ENCODE measurements around the gene MFSD12.
A peak's percentile ranks its signal among the peaks of the same experiment; 100 is the strongest.

Gene MFSD12

GRCh38 chr19:3573162-3573857 is 15.9 kb upstream of the MFSD12 start (continued):
- TF ChIP-seq MEIS1 (CRISPR knock-in tag; IDR thresholded peaks at IDR 0.05; ENCODE audit: borderline replicate concordance) (no peak), SETDB1 (IDR thresholded peaks at IDR 0.05; ENCODE audit: insufficient read length, low read length) (no peak), ZNF658 (tag by site-specific recombination; IDR thresholded peaks at IDR 0.05) (no peak), ZBTB8A (tag by site-specific recombination; IDR thresholded peaks at IDR 0.05) (peak; percentile 83), ZNF433 (tag by site-specific recombination; IDR thresholded peaks at IDR 0.05; ENCODE audit: low read depth) (no peak), ZNF23 (tag by site-specific recombination; IDR thresholded peaks at IDR 0.05; ENCODE audit: borderline replicate concordance) (no peak), ZNF184 (tag by site-specific recombination; IDR thresholded peaks at IDR 0.05) (no peak), GLIS1 (tag by site-specific recombination; IDR thresholded peaks at IDR 0.05) (peak; percentile 21; the same call in 1 of the 2 replicates), ZNF561 (tag by site-specific recombination; IDR thresholded peaks at IDR 0.05; ENCODE audit: borderline replicate concordance) (no peak), ZNF792 (tag by site-specific recombination; IDR thresholded peaks at IDR 0.05) (0 out of 2 replicates have a peak, but pooled peaks have one; percentile 24), ZNF791 (tag by site-specific recombination; IDR thresholded peaks at IDR 0.05) (no peak), ZEB2 (tag by site-specific recombination; IDR thresholded peaks at IDR 0.05) (peak; percentile 49), ZNF366 (tag by site-specific recombination; conservative IDR thresholded peaks at IDR 0.05) (no peak), ZNF610 (tag by site-specific recombination; IDR thresholded peaks at IDR 0.05; ENCODE audit: borderline replicate concordance) (no peak), ZNF354C (tag by site-specific recombination; IDR thresholded peaks at IDR 0.05; ENCODE audit: borderline replicate concordance, low read depth) (no peak), ZNF169 (tag by site-specific recombination; IDR thresholded peaks at IDR 0.05) (peak; percentile 57; the same call in 1 of the 2 replicates), ZNF175 (tag by site-specific recombination; IDR thresholded peaks at IDR 0.05) (no peak), ATF2 (tag by site-specific recombination; IDR thresholded peaks at IDR 0.05; ENCODE audit: low read depth) (no peak), RBAK (tag by site-specific recombination; IDR thresholded peaks at IDR 0.05) (no peak), ZNF138 (tag by site-specific recombination; IDR thresholded peaks at IDR 0.05; ENCODE audit: borderline replicate concordance) (no peak), KLF10 (tag by site-specific recombination; IDR thresholded peaks at IDR 0.05) (no peak; the same call in 1 of the 2 replicates), ZNF544 (tag by site-specific recombination; IDR thresholded peaks at IDR 0.05) (no peak), ZFP3 (tag by site-specific recombination; IDR thresholded peaks at IDR 0.05; ENCODE audit: low read depth) (no peak), PRDM10 (tag by site-specific recombination; IDR thresholded peaks at IDR 0.05) (no peak), ZNF37A (tag by site-specific recombination; IDR thresholded peaks at IDR 0.05) (no peak), ZBTB48 (tag by site-specific recombination; IDR thresholded peaks at IDR 0.05) (0 out of 2 replicates have a peak, but pooled peaks have one; percentile 34)
- TF ChIP-seq, protein P1, sequence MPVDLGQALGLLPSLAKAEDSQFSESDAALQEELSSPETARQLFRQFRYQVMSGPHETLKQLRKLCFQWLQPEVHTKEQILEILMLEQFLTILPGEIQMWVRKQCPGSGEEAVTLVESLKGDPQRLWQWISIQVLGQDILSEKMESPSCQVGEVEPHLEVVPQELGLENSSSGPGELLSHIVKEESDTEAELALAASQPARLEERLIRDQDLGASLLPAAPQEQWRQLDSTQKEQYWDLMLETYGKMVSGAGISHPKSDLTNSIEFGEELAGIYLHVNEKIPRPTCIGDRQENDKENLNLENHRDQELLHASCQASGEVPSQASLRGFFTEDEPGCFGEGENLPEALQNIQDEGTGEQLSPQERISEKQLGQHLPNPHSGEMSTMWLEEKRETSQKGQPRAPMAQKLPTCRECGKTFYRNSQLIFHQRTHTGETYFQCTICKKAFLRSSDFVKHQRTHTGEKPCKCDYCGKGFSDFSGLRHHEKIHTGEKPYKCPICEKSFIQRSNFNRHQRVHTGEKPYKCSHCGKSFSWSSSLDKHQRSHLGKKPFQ (tag by site-specific recombination; IDR thresholded peaks at IDR 0.05), result peak; percentile 22; the same call in 1 of the 2 replicates
- TF ChIP-seq, protein P2, sequence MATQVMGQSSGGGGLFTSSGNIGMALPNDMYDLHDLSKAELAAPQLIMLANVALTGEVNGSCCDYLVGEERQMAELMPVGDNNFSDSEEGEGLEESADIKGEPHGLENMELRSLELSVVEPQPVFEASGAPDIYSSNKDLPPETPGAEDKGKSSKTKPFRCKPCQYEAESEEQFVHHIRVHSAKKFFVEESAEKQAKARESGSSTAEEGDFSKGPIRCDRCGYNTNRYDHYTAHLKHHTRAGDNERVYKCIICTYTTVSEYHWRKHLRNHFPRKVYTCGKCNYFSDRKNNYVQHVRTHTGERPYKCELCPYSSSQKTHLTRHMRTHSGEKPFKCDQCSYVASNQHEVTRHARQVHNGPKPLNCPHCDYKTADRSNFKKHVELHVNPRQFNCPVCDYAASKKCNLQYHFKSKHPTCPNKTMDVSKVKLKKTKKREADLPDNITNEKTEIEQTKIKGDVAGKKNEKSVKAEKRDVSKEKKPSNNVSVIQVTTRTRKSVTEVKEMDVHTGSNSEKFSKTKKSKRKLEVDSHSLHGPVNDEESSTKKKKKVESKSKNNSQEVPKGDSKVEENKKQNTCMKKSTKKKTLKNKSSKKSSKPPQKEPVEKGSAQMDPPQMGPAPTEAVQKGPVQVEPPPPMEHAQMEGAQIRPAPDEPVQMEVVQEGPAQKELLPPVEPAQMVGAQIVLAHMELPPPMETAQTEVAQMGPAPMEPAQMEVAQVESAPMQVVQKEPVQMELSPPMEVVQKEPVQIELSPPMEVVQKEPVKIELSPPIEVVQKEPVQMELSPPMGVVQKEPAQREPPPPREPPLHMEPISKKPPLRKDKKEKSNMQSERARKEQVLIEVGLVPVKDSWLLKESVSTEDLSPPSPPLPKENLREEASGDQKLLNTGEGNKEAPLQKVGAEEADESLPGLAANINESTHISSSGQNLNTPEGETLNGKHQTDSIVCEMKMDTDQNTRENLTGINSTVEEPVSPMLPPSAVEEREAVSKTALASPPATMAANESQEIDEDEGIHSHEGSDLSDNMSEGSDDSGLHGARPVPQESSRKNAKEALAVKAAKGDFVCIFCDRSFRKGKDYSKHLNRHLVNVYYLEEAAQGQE (tag by site-specific recombination; IDR thresholded peaks at IDR 0.05), result no peak
- TF ChIP-seq, protein P3, sequence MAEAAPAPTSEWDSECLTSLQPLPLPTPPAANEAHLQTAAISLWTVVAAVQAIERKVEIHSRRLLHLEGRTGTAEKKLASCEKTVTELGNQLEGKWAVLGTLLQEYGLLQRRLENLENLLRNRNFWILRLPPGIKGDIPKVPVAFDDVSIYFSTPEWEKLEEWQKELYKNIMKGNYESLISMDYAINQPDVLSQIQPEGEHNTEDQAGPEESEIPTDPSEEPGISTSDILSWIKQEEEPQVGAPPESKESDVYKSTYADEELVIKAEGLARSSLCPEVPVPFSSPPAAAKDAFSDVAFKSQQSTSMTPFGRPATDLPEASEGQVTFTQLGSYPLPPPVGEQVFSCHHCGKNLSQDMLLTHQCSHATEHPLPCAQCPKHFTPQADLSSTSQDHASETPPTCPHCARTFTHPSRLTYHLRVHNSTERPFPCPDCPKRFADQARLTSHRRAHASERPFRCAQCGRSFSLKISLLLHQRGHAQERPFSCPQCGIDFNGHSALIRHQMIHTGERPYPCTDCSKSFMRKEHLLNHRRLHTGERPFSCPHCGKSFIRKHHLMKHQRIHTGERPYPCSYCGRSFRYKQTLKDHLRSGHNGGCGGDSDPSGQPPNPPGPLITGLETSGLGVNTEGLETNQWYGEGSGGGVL (tag by site-specific recombination; IDR thresholded peaks at IDR 0.05), result peak; percentile 79

Measured in HEK293 (cell line).